Skeletal muscle satellite cell (primary cell): ENCODE results near the gene RAD51B.
"Not testable (repeated sequence)": the region's sequence is repeated elsewhere in the genome, so short reads cannot be mapped to it uniquely, and the experiment has no call there.

ENCODE experiments used
- H3K27me3 ChIP-seq: 2 replicates; pipeline ENCODE4 v1.7.0; 2013; ENCODE audit warnings: low read length; ENCODE audit not compliant: control insufficient read depth, insufficient read depth
- H3K36me3 ChIP-seq: 2 replicates; pipeline ENCODE4 v1.7.0; 2013; ENCODE audit warnings: mild to moderate bottlenecking, control low read depth, low read length; ENCODE audit not compliant: insufficient read depth
- H3K4me1 ChIP-seq: 2 replicates; pipeline ENCODE4 v1.7.0; 2013; ENCODE audit warnings: low read length; ENCODE audit not compliant: control insufficient read depth, insufficient read depth
- H3K4me2 ChIP-seq: 2 replicates; pipeline ENCODE4 v1.7.0; 2013; ENCODE audit warnings: mild to moderate bottlenecking, low read length
- H3K4me3 ChIP-seq: 2 replicates; pipeline ENCODE4 v1.7.0; 2013; ENCODE audit warnings: low read length
- H3K9ac ChIP-seq: 2 replicates; pipeline ENCODE4 v1.7.0; 2013; ENCODE audit warnings: mild to moderate bottlenecking, low read depth, low read length, moderate library complexity
- H3K9me3 ChIP-seq: replicated peaks from 2 replicates; pipeline ENCODE4 v1.7.0; 2013; ENCODE audit warnings: mild to moderate bottlenecking, control low read depth, low read length

Gene RAD51B

GRCh38 chr14:68284834-68285233 lies 465.3 kb downstream of the RAD51B start:
- Histone ChIP-seq H3K9me3 (no peaks in the 10 kb centered on the region), H3K36me3 (no peaks in the 10 kb centered on the region), H3K4me2 (no peak overlapping the region), H3K9ac (no peak overlapping the region), H3K27me3 (no peaks in the 10 kb centered on the region), H3K4me1 (no peaks in the 10 kb centered on the region), H3K4me3 (no peak overlapping the region)

- Histone ChIP-seq H3K36me3 (no peaks in the 10 kb centered on the region), H3K9me3 (no peaks in the 10 kb centered on the region), H3K27me3 (no peaks in the 10 kb centered on the region), H3K9ac (no peak overlapping the region), H3K4me1 (no peaks in the 10 kb centered on the region), H3K4me3 (no peak overlapping the region), H3K4me2 (no peak overlapping the region)
Observed at GRCh38 chr14:68285421-68286179, 466.0 kb downstream of the RAD51B start.

GRCh38 chr14:68286667-68287066 lies 467.1 kb downstream of the RAD51B start:
- Histone ChIP-seq H3K4me3 (no peak overlapping the region), H3K4me2 (no peak overlapping the region), H3K4me1 (no peaks in the 10 kb centered on the region), H3K9ac (no peak overlapping the region), H3K27me3 (no peaks in the 10 kb centered on the region), H3K9me3 (no peaks in the 10 kb centered on the region), H3K36me3 (no peaks in the 10 kb centered on the region)

GRCh38 chr14:68289452-68289851 lies 469.9 kb downstream of the RAD51B start:
- H3K9ac ChIP-seq, H3K27me3 ChIP-seq, H3K4me1 ChIP-seq, H3K36me3 ChIP-seq, H3K9me3 ChIP-seq, H3K4me3 ChIP-seq, H3K4me2 ChIP-seq: not testable (repeated sequence)

- no peaks in the 10 kb centered on the region for H3K4me1 ChIP-seq
- H3K27me3 ChIP-seq, result no peaks in the 10 kb centered on the region
- H3K9me3 ChIP-seq, result no peaks in the 10 kb centered on the region
- H3K9ac ChIP-seq, result no peak overlapping the region
- no peak overlapping the region for H3K4me2 ChIP-seq
- H3K4me3 ChIP-seq, result no peak overlapping the region
- H3K36me3 ChIP-seq, result no peaks in the 10 kb centered on the region
Observed at GRCh38 chr14:68291820-68292219, 472.2 kb downstream of the RAD51B start.

GRCh38 chr14:68292441-68293215 lies 473.0 kb downstream of the RAD51B start:
- H3K4me1 ChIP-seq, result no peaks in the 10 kb centered on the region
- no peak overlapping the region for H3K4me3 ChIP-seq
- H3K4me2 ChIP-seq, result no peak overlapping the region
- H3K9me3 ChIP-seq, result no peaks in the 10 kb centered on the region
- no peak overlapping the region for H3K9ac ChIP-seq
- H3K27me3 ChIP-seq, result no peaks in the 10 kb centered on the region
- no peaks in the 10 kb centered on the region for H3K36me3 ChIP-seq

- no peaks in the 10 kb centered on the region for H3K9me3 ChIP-seq
- no peaks in the 10 kb centered on the region for H3K4me1 ChIP-seq
- H3K9ac ChIP-seq, result no peak overlapping the region
- H3K36me3 ChIP-seq, result no peaks in the 10 kb centered on the region
- H3K4me3 ChIP-seq, result no peak overlapping the region
- H3K4me2 ChIP-seq, result no peak overlapping the region
- no peaks in the 10 kb centered on the region for H3K27me3 ChIP-seq
Observed at GRCh38 chr14:68293404-68293803, 473.8 kb downstream of the RAD51B start.

GRCh38 chr14:68295316-68295816 lies 475.8 kb downstream of the RAD51B start:
- no peak overlapping the region for H3K4me3 ChIP-seq
- H3K36me3 ChIP-seq, result no peaks in the 10 kb centered on the region
- H3K9ac ChIP-seq, result no peak overlapping the region

GRCh38 chr14:68297039-68297438 lies 477.5 kb downstream of the RAD51B start:
- no peaks in the 10 kb centered on the region for H3K4me1 ChIP-seq

More at GRCh38 chr14:68295316-68295816, 475.8 kb downstream of the RAD51B start:
- H3K4me1 ChIP-seq, result no peaks in the 10 kb centered on the region
- H3K4me2 ChIP-seq, result no peak overlapping the region
- H3K9me3 ChIP-seq, result no peaks in the 10 kb centered on the region
- no peaks in the 10 kb centered on the region for H3K27me3 ChIP-seq

GRCh38 chr14:68297876-68298468 lies 478.4 kb downstream of the RAD51B start:
- H3K4me1 ChIP-seq, result no peaks in the 10 kb centered on the region
- no peak overlapping the region for H3K4me2 ChIP-seq

More at GRCh38 chr14:68297039-68297438, 477.5 kb downstream of the RAD51B start:
- no peak overlapping the region for H3K4me2 ChIP-seq
- H3K4me3 ChIP-seq, result no peak overlapping the region
- no peaks in the 10 kb centered on the region for H3K27me3 ChIP-seq
- no peak overlapping the region for H3K9ac ChIP-seq
- H3K36me3 ChIP-seq, result no peaks in the 10 kb centered on the region
- H3K9me3 ChIP-seq, result no peaks in the 10 kb centered on the region

GRCh38 chr14:68300608-68301007 lies 481.0 kb downstream of the RAD51B start:
- no peak overlapping the region for H3K4me3 ChIP-seq
- H3K36me3 ChIP-seq, result no peaks in the 10 kb centered on the region

More at GRCh38 chr14:68297876-68298468, 478.4 kb downstream of the RAD51B start:
- Histone ChIP-seq H3K4me3 (no peak overlapping the region), H3K27me3 (no peaks in the 10 kb centered on the region), H3K9me3 (no peaks in the 10 kb centered on the region), H3K36me3 (no peaks in the 10 kb centered on the region), H3K9ac (no peak overlapping the region)

More at GRCh38 chr14:68300608-68301007, 481.0 kb downstream of the RAD51B start:
- Histone ChIP-seq H3K4me2 (no peak overlapping the region), H3K27me3 (no peaks in the 10 kb centered on the region), H3K4me1 (no peaks in the 10 kb centered on the region), H3K9me3 (no peaks in the 10 kb centered on the region), H3K9ac (no peak overlapping the region)
